Muscle layer of colon (tissue), 2 donors: ENCODE data around the gene GALNT7.

Experiments used
- H3K27ac ChIP-seq: one replicate; pipeline ENCODE4 v1.7.0; 2013; ENCODE audit warnings: low read depth, mild to moderate bottlenecking, low read length, moderate library complexity
- H3K27me3 ChIP-seq, 2 donors: one replicate each; pipeline ENCODE4 v1.7.0; 2013; ENCODE audit warnings: low read length in 2 of 2, mild to moderate bottlenecking in 2 of 2; ENCODE audit not compliant: insufficient read depth in 2 of 2, control insufficient read depth in 1 of 2
- H3K36me3 ChIP-seq: one replicate; pipeline ENCODE4 v1.7.0; 2013; ENCODE audit warnings: mild to moderate bottlenecking, low read length; ENCODE audit not compliant: insufficient read depth
- H3K4me1 ChIP-seq: one replicate; pipeline ENCODE4 v1.7.0; 2013; ENCODE audit warnings: mild to moderate bottlenecking, low read length; ENCODE audit not compliant: insufficient read depth
- H3K4me3 ChIP-seq, 2 donors: one replicate each; pipeline ENCODE4 v1.7.0; 2013; ENCODE audit warnings: low read length in 2 of 2, low read depth in 1 of 2, mild to moderate bottlenecking in 1 of 2, moderate library complexity in 1 of 2
- H3K9ac ChIP-seq: one replicate; pipeline ENCODE4 v1.7.0; 2013; ENCODE audit warnings: low read length
- H3K9me3 ChIP-seq: one replicate; pipeline ENCODE4 v1.7.0; 2013; ENCODE audit warnings: mild to moderate bottlenecking, low read length
- donor health status: abdominal sarcoma.
- donor health status: Adenocarcinoma of cecum.

GALNT7 gene

DNA sequence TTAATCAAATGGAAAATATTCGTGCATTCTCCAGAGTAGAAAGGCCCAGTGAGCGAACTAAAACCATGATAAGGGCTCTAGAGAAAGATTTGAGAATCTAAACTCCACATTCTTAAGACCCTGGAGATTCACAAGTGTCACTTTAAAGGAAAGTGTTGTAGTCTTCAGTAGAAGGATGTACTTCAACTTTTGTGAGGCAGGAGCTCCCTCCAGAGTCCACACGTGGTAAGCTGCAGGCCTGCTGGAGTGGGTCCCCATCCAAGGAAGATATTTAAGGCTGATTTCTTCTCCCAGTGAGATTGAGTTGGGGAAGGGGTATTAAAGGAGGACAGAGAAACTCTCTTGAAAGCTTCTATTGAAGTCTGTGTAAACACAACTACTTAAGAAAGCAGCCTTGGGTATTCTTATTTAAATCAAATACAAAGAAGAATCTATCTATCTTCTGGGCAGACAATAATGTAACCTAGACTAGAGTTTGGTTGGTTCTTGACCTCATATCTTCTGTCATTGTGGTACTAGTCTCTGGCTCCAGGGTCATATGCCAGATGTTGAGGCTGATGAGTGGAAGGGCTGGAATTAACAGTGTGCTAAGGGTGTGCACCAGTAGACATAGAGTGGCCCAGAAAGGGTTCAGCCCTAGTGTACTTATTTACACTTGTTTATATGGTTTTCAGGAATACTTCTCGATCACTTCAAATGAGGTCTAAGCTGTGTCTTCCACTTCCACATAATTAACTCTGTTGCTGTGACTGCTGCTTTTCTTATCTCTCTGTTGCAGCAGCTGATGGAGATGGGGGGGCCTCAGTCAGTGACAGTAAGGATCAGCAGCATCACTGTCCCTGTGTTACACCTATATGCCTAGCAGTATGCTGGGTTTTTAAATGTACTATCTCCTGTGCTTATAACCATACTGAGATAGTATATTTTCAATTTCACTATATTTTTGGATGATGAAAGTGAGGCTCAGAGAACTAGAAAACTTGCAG lies 89.4 kb downstream of the GALNT7 start:
- Histone ChIP-seq H3K9me3 (no peaks in the 10 kb centered on the region), H3K9ac (no peak overlapping the region), H3K4me1 (no peaks in the 10 kb centered on the region), H3K4me3 (no peak overlapping the region), H3K27me3 (no peaks in the 10 kb centered on the region), H3K27ac (no peak overlapping the region), H3K36me3 (no peaks in the 10 kb centered on the region)

- Histone ChIP-seq H3K36me3 (no peaks in the 10 kb centered on the region), H3K9ac (no peak overlapping the region), H3K9me3 (no peaks in the 10 kb centered on the region), H3K4me3 (no peak overlapping the region), H3K27me3 (no peaks in the 10 kb centered on the region), H3K27ac (no peak overlapping the region), H3K4me1 (peaks cover under 1% of the 10 kb centered on the region)
These were observed 90.3 kb downstream of the GALNT7 start for GRCh38 chr4:173258866-173259265.

DNA sequence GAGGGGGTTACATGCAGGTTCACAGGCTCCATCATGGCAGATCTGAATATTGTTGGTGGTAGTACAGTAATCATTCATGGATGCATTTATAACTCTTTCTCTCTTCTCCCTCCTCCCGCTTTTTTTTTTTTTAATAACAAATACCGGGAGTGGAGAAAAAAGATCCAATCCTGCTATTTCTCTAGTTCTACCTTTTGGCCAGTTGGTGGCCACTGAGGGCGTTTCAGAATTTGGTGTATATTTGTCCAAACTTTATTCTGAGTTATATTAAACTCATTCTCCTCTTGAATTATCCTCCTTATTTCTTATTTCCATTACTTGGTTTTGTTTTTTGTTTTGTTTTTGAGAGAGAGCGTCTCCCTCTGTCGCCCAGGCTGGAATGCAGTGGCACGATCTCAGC lies 90.7 kb downstream of the GALNT7 start:
- Histone ChIP-seq H3K27me3 (no peaks in the 10 kb centered on the region), H3K27ac (no peak overlapping the region), H3K36me3 (no peaks in the 10 kb centered on the region), H3K4me1 (peaks cover 5% of the 10 kb centered on the region), H3K9ac (no peak overlapping the region), H3K4me3 (no peak overlapping the region), H3K9me3 (no peaks in the 10 kb centered on the region)

- H3K4me3 ChIP-seq: no peak overlapping the region
- no peaks in the 10 kb centered on the region for H3K9me3 ChIP-seq
- peaks cover 16% of the 10 kb centered on the region for H3K4me1 ChIP-seq
These were observed 92.4 kb downstream of the GALNT7 start for GRCh38 chr4:173261052-173261451.

GRCh38 chr4:173262375-173262774 lies 93.8 kb downstream of the GALNT7 start:
- peaks cover 16% of the 10 kb centered on the region for H3K4me1 ChIP-seq
- H3K27ac ChIP-seq: no peak overlapping the region
- H3K9me3 ChIP-seq: no peaks in the 10 kb centered on the region
- H3K4me3 ChIP-seq: no peak overlapping the region
- no peaks in the 10 kb centered on the region for H3K27me3 ChIP-seq
- H3K9ac ChIP-seq: no peak overlapping the region
- no peaks in the 10 kb centered on the region for H3K36me3 ChIP-seq

More at GRCh38 chr4:173261052-173261451, 92.4 kb downstream of the GALNT7 start:
- Histone ChIP-seq H3K36me3 (no peaks in the 10 kb centered on the region), H3K27me3 (no peaks in the 10 kb centered on the region), H3K9ac (no peak overlapping the region), H3K27ac (no peak overlapping the region)

DNA sequence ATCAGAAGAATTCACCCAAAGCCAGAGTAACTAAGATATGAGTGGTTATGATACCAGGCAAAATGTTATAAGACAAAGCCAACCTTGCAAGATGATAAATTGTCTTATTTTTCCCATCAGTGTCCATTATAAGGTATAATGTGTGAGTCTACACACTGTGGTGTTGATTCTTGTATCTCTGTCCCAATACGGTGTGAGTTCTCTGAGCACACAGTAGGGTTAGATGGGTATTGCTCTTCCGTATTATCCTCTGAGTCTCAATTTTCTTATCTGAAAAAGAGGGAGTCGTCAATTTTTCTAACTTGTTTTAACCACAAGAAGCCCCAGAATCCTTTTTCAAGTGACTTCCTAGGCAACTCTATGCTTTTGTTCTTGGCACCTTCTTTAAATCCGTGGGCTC lies 95.6 kb downstream of the GALNT7 start:
- H3K4me3 ChIP-seq: no peak overlapping the region
- H3K27me3 ChIP-seq: no peaks in the 10 kb centered on the region
- H3K36me3 ChIP-seq: no peaks in the 10 kb centered on the region
- H3K4me1 ChIP-seq: peaks cover 16% of the 10 kb centered on the region
- H3K9ac ChIP-seq: no peak overlapping the region
- H3K27ac ChIP-seq: no peak overlapping the region
- H3K9me3 ChIP-seq: no peaks in the 10 kb centered on the region

DNA sequence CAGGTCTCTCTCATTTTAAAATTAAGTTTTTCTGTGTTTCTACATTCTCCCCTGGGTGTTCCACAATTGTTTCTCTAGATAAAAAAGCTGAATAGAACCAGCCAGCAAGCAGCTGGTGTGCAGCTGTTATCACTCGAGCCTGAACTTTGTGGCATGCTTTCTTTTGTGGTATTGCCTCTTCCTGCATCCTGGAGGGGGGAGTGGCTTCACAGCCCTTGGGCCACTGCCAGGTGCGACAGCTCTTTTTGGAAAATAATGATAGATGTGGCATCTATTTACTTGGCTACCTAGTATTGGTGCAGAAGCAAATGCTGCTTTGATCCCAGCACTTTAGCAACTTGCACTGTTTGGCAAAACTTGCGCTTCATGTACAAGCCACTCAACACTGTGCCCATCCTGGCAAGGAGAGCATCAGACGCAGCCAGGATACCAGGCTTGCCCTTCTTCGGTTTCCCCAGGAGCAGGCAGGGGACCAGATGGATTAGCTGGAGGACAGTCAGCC lies 96.1 kb downstream of the GALNT7 start:
- H3K4me3 ChIP-seq: no peak overlapping the region
- H3K9ac ChIP-seq: no peak overlapping the region
- H3K27me3 ChIP-seq: no peaks in the 10 kb centered on the region
- H3K36me3 ChIP-seq: no peaks in the 10 kb centered on the region
- peaks cover 16% of the 10 kb centered on the region for H3K4me1 ChIP-seq
- no peaks in the 10 kb centered on the region for H3K9me3 ChIP-seq
- H3K27ac ChIP-seq: no peak overlapping the region

- H3K9ac ChIP-seq: no peak overlapping the region
- no peak overlapping the region for H3K27ac ChIP-seq
- no peaks in the 10 kb centered on the region for H3K36me3 ChIP-seq
- H3K4me1 ChIP-seq: peaks cover 18% of the 10 kb centered on the region
- no peak overlapping the region for H3K4me3 ChIP-seq
- H3K27me3 ChIP-seq: no peaks in the 10 kb centered on the region
- H3K9me3 ChIP-seq: no peaks in the 10 kb centered on the region
These were observed 97.1 kb downstream of the GALNT7 start for GRCh38 chr4:173265751-173266150.

DNA sequence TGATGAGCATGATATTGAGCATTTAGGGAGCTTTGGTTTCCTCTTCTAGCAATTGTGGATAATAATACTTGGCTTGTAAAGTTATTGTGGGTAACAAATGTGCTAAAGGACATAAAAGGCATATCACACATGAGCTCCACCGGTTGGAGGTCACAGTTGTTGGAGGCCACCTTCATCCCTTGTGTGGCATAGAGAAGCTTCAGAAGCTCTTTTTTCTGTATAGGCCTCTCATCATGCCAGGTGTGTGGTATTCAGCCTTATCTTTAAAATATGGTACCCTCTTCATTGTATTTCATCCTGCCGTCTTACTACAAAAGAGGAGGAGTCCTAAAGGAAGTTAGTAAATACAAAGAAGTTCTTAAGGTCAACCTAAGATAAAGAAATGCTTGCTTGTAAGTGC lies 99.1 kb downstream of the GALNT7 start:
- Histone ChIP-seq H3K4me1 (peaks cover 22% of the 10 kb centered on the region), H3K36me3 (no peaks in the 10 kb centered on the region), H3K4me3 (no peak overlapping the region), H3K27ac (no peak overlapping the region), H3K9ac (no peak overlapping the region), H3K9me3 (no peaks in the 10 kb centered on the region), H3K27me3 (no peaks in the 10 kb centered on the region)

- no peak overlapping the region for H3K27ac ChIP-seq
- no peak overlapping the region for H3K4me3 ChIP-seq
- no peak overlapping the region for H3K9ac ChIP-seq
- no peaks in the 10 kb centered on the region for H3K9me3 ChIP-seq
- peaks cover 17% of the 10 kb centered on the region for H3K4me1 ChIP-seq
- H3K36me3 ChIP-seq: no peaks in the 10 kb centered on the region
- no peaks in the 10 kb centered on the region for H3K27me3 ChIP-seq
These were observed 100.7 kb downstream of the GALNT7 start for GRCh38 chr4:173269280-173269679.

DNA sequence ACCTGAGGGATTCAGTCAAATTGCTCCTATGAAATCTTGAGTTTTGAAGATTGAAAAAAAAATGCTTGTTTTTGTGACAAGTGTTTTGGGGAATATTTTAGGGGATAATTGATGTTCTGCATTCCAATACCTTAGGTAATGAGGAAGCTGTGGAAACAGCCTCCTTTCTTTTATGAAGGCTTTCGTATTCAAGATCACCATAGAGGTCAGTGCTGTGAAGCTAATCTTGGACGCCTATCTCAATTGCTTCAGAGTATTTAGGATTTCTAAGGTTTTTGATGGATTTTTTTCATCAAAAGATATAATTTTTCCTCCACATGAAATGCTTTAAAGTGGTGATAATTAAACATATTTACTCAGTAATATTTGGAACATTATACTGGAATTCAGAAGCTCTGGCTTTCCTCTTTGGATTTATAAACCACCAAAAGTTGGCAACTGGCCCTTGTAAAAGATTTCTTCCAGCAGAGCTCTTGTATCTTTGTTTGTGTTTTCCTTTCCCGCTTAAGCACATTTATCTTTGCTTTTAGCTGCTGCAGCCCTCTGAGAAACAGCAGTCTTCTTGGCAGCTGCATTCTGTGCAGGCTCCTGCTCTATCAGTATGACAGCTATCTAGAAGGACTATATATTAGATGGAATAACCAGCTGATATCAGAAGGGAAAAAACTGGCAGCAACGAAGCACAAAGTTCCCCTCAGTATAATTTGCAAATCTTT lies 101.9 kb downstream of the GALNT7 start:
- H3K4me3 ChIP-seq: no peak overlapping the region
- H3K9me3 ChIP-seq: no peaks in the 10 kb centered on the region
- peaks cover 6% of the 10 kb centered on the region for H3K4me1 ChIP-seq
- no peaks in the 10 kb centered on the region for H3K27me3 ChIP-seq
- H3K36me3 ChIP-seq: no peaks in the 10 kb centered on the region
- H3K9ac ChIP-seq: no peak overlapping the region
- no peak overlapping the region for H3K27ac ChIP-seq
